Activated naive CD8-positive, alpha-beta T cell treated with anti-CD3 and anti-CD28 coated beads for 36 hours (primary cell): Measurements from ENCODE around the gene KIAA1755. TPM values are rescaled to one million over a fixed set of nuclear protein-coding genes. Genes with fewer than 3 reads are reported as not detected.

ENCODE experiments used
- DNase-seq: peaks from one replicate; pipeline ENCODE4 v3.0.0; 2021
- H3K27ac Mint-ChIP-seq: one replicate; pipeline ENCODE4 v1.8.0; 2022; ENCODE audit warnings: mild to moderate bottlenecking, moderate library complexity, mixed read lengths
- H3K27me3 Mint-ChIP-seq: one replicate; pipeline ENCODE4 v1.8.0; 2022; ENCODE audit warnings: mild to moderate bottlenecking, mixed read lengths
- H3K36me3 Mint-ChIP-seq: one replicate; pipeline ENCODE4 v1.8.0; 2021; ENCODE audit warnings: mild to moderate bottlenecking, mixed read lengths
- H3K4me1 Mint-ChIP-seq: one replicate; pipeline ENCODE4 v1.8.0; 2021; ENCODE audit warnings: mixed read lengths
- H3K4me3 Mint-ChIP-seq: one replicate; pipeline ENCODE4 v1.8.0; 2022; ENCODE audit warnings: mild to moderate bottlenecking, moderate library complexity, mixed read lengths
- H3K9me3 Mint-ChIP-seq: one replicate; pipeline ENCODE4 v1.8.0; 2022; ENCODE audit warnings: mixed read lengths
- total RNA-seq, 2 experiments: library from RNA; stranded (reverse); gene quantifications; one replicate each; pipeline ENCODE4 v1.2.3, GENCODE V29; 2021

Gene KIAA1755
- total RNA-seq, 2 experiments from 2014 or later: not detected

- Mint-ChIP-seq H3K4me1 (no peaks in the 10 kb centered on the region), H3K4me3 (no peak overlapping the region), H3K27ac (no peak overlapping the region), H3K36me3 (no peaks in the 10 kb centered on the region), H3K27me3 (peaks cover 3% of the 10 kb centered on the region), H3K9me3 (no peaks in the 10 kb centered on the region)
- no peak for DNase-seq
These were observed 85.0 kb downstream of the KIAA1755 start for GRCh38 chr20:38175304-38176180.

DNA sequence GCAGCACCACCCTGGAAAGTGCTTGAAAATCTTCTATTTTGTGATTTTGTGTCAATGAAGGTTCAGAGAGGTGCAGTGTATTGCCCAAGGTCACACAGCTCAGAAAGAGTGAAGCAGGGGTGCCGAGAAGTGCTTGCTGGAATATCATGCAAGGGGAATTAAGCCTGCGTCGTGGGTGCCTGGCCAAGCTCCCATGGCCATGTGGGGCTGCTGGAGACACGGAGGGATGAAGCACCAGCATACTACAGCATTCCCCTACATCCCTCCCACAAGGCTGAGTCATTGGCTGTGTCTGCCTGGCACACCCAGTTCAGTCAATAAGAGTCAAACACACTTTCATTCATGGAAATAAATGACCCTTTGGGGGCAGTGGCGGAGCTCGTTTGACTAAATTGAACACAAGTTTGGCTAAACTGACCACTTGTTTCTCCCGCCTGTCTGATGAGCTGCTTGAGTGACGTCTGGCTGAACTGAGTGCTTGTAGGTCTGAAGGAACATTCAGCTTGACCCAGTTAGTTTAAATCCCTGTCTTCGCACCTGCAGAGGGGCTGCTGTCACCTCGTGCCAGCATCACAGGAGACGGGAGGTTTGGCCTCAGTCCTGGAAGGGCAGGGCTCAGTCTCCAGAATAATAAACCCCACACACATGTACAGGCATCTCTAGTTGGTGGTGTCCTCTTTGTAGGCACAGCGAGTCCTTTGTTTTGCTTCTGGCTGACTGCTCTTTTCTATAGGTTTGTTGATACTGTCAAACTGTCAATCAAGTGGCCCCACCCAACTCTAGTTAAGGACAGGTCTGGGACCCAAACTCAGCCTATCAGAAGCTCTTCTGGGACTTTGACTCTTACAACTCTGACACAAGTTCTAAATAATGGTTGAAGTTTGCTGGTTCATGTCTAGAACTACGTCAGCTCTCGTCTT, 87.0 kb downstream of the KIAA1755 start:
- H3K27ac Mint-ChIP-seq: no peak overlapping the region
- H3K27me3 Mint-ChIP-seq: peaks cover 6% of the 10 kb centered on the region
- no peaks in the 10 kb centered on the region for H3K36me3 Mint-ChIP-seq
- H3K4me1 Mint-ChIP-seq: peaks cover under 1% of the 10 kb centered on the region
- no peak for DNase-seq
- no peak overlapping the region for H3K4me3 Mint-ChIP-seq
- no peaks in the 10 kb centered on the region for H3K9me3 Mint-ChIP-seq

GRCh38 chr20:38172408-38172807, 88.1 kb downstream of the KIAA1755 start:
- Mint-ChIP-seq H3K4me1 (peaks cover 4% of the 10 kb centered on the region), H3K4me3 (no peak overlapping the region), H3K27me3 (peaks cover 9% of the 10 kb centered on the region), H3K36me3 (no peaks in the 10 kb centered on the region), H3K9me3 (no peaks in the 10 kb centered on the region), H3K27ac (no peak overlapping the region)
- no peak for DNase-seq

DNA sequence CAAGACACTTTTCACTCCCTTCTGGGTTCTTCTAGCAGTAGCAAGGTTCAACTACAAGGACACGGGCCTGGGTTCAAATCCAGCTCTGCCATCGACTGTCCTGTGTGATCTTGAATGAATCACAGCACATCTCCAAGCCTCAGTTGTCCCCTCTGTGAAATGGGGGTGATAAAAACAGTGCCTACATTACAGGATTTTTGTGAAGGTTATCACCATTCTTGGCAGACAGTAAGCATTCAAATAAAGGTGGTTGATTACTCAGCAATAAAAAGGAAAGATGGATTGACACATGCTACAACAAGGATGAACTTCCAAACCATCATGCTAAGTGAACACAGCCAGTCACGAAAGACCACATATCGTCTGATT, 88.9 kb downstream of the KIAA1755 start:
- H3K4me3 Mint-ChIP-seq: no peak overlapping the region
- H3K36me3 Mint-ChIP-seq: no peaks in the 10 kb centered on the region
- H3K9me3 Mint-ChIP-seq: no peaks in the 10 kb centered on the region
- H3K4me1 Mint-ChIP-seq: peaks cover 4% of the 10 kb centered on the region
- H3K27me3 Mint-ChIP-seq: peaks cover 10% of the 10 kb centered on the region
- H3K27ac Mint-ChIP-seq: no peak overlapping the region
- no peak for DNase-seq

DNA sequence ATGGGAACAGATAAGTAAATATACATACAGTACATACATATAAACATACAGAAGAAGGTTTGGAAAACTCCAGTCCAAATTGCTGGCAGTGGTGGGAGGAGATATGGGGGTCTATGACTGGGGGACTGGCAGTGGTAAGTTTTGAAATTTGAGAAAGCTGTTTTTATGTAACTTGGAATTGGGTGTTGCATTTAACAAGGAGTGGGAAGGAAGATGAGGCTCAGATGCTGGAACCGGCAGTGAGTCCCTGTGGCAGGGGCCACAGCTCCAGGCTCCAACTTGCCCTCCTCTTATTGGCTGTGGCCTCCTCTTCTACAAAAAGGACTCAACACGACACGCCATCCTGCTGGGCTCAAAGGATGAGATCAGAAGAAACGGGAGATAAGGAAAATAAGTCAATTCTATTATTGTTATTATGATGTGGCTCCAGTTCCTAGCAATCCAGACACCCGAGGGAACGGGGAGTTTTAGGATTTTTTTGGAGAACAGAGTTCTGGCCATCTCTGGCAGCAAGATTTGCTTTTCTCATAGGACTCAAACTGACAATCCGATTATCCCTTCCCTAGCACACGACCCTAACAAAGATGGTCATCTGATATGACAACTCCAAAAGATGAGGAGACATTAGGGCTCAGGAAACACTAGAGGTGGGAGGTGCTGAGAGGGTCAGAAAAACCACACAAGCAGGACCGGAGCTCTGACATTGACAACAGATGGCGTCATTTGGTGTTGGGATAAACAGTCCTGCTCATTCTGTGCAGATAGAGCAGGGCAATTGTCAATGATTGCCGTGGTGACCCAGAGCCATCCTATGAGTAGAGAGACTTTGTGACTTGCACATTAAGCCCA, 89.5 kb downstream of the KIAA1755 start:
- Mint-ChIP-seq H3K4me1 (peaks cover 4% of the 10 kb centered on the region), H3K36me3 (no peaks in the 10 kb centered on the region), H3K4me3 (no peak overlapping the region), H3K9me3 (no peaks in the 10 kb centered on the region), H3K27ac (no peak overlapping the region), H3K27me3 (peaks cover 14% of the 10 kb centered on the region)
- no peak for DNase-seq

GRCh38 chr20:38170219-38170825, 90.2 kb downstream of the KIAA1755 start:
- no peaks in the 10 kb centered on the region for H3K9me3 Mint-ChIP-seq
- no peak overlapping the region for H3K27ac Mint-ChIP-seq

DNA sequence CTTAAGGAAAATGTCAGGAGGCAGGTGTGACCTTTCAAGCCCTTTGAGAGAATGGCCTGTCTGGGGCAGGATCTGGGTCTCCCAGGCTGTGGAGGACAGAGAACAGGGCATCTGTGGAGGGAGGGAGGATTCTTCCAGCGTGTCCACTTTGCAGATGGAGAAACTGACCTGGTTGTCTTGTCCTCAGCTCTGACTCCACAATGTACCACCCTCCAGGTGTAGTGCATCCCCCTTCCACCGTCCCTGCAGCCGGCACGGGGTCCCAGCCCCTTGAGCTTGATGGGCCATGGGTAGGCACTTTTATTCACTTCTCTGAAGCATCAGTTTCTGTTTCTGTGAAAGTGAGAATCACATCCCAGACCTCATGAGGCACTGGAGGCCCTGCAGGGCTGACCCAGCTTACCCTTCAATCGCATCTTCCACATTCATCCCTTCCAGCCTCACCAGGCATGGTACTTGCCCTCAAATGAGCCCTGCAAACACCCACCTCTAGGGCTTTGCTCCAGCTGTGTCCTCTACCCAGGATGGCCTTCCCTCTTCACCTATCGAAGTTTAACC, 90.8 kb downstream of the KIAA1755 start:
- Mint-ChIP-seq H3K27me3 (peaks cover 26% of the 10 kb centered on the region), H3K4me3 (no peak overlapping the region), H3K27ac (peak overlapping the region; percentile 36), H3K36me3 (no peaks in the 10 kb centered on the region), H3K4me1 (peaks cover 8% of the 10 kb centered on the region), H3K9me3 (no peaks in the 10 kb centered on the region)
- no peak for DNase-seq

More at GRCh38 chr20:38170219-38170825, 90.2 kb downstream of the KIAA1755 start:
- DNase-seq: no peak
- Mint-ChIP-seq H3K4me1 (peaks cover 7% of the 10 kb centered on the region), H3K27me3 (peaks cover 22% of the 10 kb centered on the region), H3K36me3 (no peaks in the 10 kb centered on the region), H3K4me3 (no peak overlapping the region)

DNA sequence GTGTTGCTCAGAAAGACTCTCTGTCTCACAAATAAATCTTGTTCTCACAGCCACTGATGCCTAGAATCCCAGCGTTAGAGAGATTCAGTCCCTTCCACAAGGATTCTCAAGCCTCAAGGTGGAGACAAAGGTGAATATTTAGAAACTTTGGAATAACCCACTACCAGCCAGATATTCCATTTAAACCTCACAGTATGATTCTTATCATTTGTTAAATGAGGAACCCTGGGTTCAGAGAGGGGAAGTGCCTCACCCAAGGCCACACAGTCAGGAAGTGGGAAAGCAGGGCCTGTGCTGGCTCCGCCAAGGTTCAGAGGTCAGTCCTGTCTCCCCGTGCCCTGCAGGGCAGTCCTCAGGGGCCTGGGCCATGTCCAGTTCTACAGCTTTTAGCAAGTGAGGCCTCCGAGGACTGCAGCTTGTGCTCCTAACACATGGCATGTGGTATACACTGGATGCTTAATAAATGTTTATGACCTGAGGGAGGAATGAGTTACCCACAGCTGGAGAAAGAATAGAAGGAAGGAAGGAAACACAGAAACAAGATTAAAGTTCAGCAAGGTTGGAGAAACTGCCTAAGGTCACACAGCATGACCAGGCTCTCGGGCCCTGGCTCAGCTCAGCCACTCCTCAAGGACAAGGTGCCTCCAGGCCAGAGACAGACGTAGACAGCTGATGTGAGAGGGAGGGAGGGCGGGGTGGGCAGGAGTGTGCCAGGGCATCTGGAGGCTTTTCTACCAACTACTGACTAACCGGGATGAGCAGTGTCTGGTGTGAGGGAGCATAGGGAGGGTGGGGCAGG, 91.5 kb downstream of the KIAA1755 start:
- Mint-ChIP-seq H3K27ac (no peak overlapping the region), H3K27me3 (peaks cover 32% of the 10 kb centered on the region), H3K4me1 (peaks cover 8% of the 10 kb centered on the region), H3K4me3 (no peak overlapping the region), H3K9me3 (no peaks in the 10 kb centered on the region), H3K36me3 (no peaks in the 10 kb centered on the region)
- DNase-seq: no peak

DNA sequence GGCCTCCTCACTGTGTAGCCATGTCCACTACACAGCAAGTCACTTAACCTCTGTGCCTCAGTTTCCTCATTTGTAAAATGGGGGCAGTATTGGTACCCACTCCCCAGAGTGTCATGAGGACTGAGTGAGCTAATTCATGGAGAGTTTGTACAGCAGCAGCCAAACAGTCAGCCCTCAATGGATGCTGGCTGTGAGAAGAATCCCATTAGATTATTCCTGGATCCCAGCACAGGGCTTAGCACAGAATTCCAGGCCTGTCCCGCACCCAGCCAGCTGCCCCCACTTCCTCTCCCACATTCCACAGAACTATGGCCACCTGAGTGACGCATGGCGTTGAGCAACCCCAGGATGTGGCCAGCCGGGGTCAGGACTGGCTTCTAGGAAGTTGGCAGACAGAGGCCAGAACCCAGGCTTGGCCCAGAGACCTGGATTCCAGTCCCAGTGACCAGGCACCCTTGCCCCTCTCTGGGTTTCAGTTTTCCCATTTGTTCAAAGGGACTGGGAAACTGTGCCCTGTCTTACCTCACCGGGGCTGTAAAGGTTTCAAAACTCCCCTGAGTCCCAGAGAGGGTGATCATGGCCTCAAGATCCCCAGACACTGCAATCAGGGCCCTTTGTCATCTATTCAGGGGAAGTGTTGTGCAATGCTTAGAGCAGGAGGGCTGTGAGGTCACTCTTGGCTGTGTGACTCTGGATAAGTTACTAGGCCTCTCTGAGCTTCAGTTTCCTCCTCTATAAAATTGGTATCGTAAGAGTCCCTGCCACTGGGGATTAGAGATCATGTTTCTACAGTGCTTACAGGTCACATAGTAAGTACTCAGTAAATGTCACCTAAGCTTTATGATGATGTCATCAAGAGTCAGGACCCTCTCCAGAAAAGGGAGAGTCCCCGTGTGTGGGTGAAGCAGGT, 92.4 kb downstream of the KIAA1755 start:
- H3K4me3 Mint-ChIP-seq: no peak overlapping the region
- no peaks in the 10 kb centered on the region for H3K36me3 Mint-ChIP-seq
- no peak overlapping the region for H3K27ac Mint-ChIP-seq
- H3K27me3 Mint-ChIP-seq: peaks cover 39% of the 10 kb centered on the region
- H3K9me3 Mint-ChIP-seq: no peaks in the 10 kb centered on the region
- DNase-seq: no peak
- peaks cover 8% of the 10 kb centered on the region for H3K4me1 Mint-ChIP-seq

- Mint-ChIP-seq H3K9me3 (no peaks in the 10 kb centered on the region), H3K4me3 (no peak overlapping the region), H3K36me3 (no peaks in the 10 kb centered on the region), H3K27ac (no peak overlapping the region), H3K27me3 (peaks cover 42% of the 10 kb centered on the region), H3K4me1 (peaks cover 8% of the 10 kb centered on the region)
- no peak for DNase-seq
These were observed 93.1 kb downstream of the KIAA1755 start for GRCh38 chr20:38167328-38167850.

- no peaks in the 10 kb centered on the region for H3K36me3 Mint-ChIP-seq
- H3K9me3 Mint-ChIP-seq: no peaks in the 10 kb centered on the region
- no peak overlapping the region for H3K4me3 Mint-ChIP-seq
- H3K4me1 Mint-ChIP-seq: peaks cover 8% of the 10 kb centered on the region
- DNase-seq: no peak
- H3K27me3 Mint-ChIP-seq: peaks cover 44% of the 10 kb centered on the region
- no peak overlapping the region for H3K27ac Mint-ChIP-seq
These were observed 93.8 kb downstream of the KIAA1755 start for GRCh38 chr20:38166703-38167233.

DNA sequence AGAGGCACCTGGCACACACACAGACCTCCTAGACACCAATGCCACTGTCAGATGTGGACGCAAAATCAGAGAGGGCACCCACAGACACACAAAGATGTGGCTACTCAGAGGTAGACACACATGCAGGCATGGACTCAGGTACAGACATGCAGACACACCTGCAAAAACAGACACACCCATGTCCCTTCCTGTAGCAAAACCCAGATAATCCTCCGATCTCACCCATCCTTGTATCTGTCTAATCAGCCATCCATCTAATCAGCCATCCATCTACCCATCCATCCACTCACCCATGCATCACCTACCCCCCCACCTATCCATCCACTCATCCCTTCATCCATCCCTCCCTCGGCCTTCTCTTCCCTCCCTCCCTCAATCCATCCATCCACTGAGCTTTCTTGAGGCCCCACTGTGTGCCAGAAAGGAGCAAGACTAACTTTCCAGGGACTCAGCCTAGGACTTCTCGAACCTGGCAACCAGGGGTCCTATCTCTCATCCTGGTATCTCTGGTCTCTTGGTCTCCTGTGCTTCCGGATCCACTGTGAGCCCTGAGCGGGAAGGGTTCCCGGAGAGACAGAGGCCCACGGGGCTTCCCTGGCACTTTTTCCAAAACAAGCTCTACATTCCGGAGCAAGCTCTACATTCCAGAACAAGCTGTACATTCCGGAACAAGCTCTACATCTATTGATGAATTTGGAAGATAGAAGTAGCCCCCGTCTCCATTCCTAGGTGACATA, 94.4 kb downstream of the KIAA1755 start:
- Mint-ChIP-seq H3K4me3 (no peak overlapping the region), H3K9me3 (no peaks in the 10 kb centered on the region), H3K36me3 (no peaks in the 10 kb centered on the region), H3K27ac (no peak overlapping the region), H3K27me3 (peaks cover 44% of the 10 kb centered on the region), H3K4me1 (peaks cover 8% of the 10 kb centered on the region)
- no peak for DNase-seq
